Right renal cortex interstitium (tissue), 3 donors: ENCODE measurements around the gene RGL4. TPM values are rescaled to one million over a fixed set of nuclear protein-coding genes. Genes with fewer than 3 reads are reported as not detected.
"Not testable (repeated sequence)": the region's sequence is repeated elsewhere in the genome, so short reads cannot be mapped to it uniquely, and the experiment has no call there.

Experiments
- DNase-seq, 3 donors: peaks; one replicate each; pipeline ENCODE4 v3.0.0-alpha.2; 2013; ENCODE audit warnings: low read depth in 3 of 3, low spot score in 2 of 3
- polyA plus RNA-seq, 3 donors: library from polyadenylated mRNA; unstranded; fragments of 120-200 nt; gene quantifications; one replicate each; pipeline ENCODE4 v1.2.1, GENCODE V29; 2013; ENCODE audit not compliant: insufficient read length in 3 of 3

The RGL4 gene
- polyA plus RNA-seq, 3 donors = 1.8 to 3.1 (median 2.1) TPM

- no peak for DNase-seq
These were observed 30.0 kb downstream of the RGL4 start for GRCh38 chr22:23720855-23721254.

- DNase-seq = no peak
These were observed 31.3 kb downstream of the RGL4 start for GRCh38 chr22:23722160-23722559.

- no peak for DNase-seq
These were observed 31.9 kb downstream of the RGL4 start for GRCh38 chr22:23722724-23723123.

GRCh38 chr22:23728108-23728507 lies 37.3 kb downstream of the RGL4 start:
- not testable (repeated sequence) for DNase-seq

GRCh38 chr22:23737696-23738095 lies 46.9 kb downstream of the RGL4 start:
- DNase-seq = no peak

GRCh38 chr22:23742505-23743264 lies 51.9 kb downstream of the RGL4 start:
- DNase-seq = no peak

- no peak for DNase-seq
These were observed 52.5 kb downstream of the RGL4 start for GRCh38 chr22:23743303-23743705.

GRCh38 chr22:23744001-23744400 lies 53.2 kb downstream of the RGL4 start:
- no peak for DNase-seq

- no peak for DNase-seq
These were observed 53.7 kb downstream of the RGL4 start for GRCh38 chr22:23744485-23744884.

GRCh38 chr22:23745791-23746190 lies 55.0 kb downstream of the RGL4 start:
- no peak for DNase-seq

Other genes with a start within 250 kb of the RGL4 start
- gene IGLL1, start 110.7 kb upstream of the RGL4 start, polyA plus RNA-seq = 1 to 10 TPM in 1 of 3 donors, under 1 TPM in 2; 0.53 to 1.6 (median 0.98) TPM
- gene DRICH1, start 58.7 kb upstream of the RGL4 start, polyA plus RNA-seq = 1 to 10 TPM; 1.4 to 2.5 (median 1.7) TPM
- gene ZNF70, start 60.1 kb downstream of the RGL4 start, polyA plus RNA-seq = 1 to 10 TPM; 4.7 to 5.5 (median 5.0) TPM
- 1 to 10 TPM in 1 of 3 donors, under 1 TPM in 2; 0.35 to 1.1 (median 0.58) TPM for gene VPREB3, start 63.4 kb downstream of the RGL4 start, polyA plus RNA-seq
- gene C22orf15, start 72.0 kb downstream of the RGL4 start, polyA plus RNA-seq = 1 to 10 TPM; 2.2 to 2.5 (median 2.3) TPM
- 10 to 100 TPM; 57.4 to 75.6 (median 61.0) TPM for gene CHCHD10, start 77.0 kb downstream of the RGL4 start, polyA plus RNA-seq
- 10 to 100 TPM; 14.2 to 16.7 (median 14.8) TPM for gene MMP11, start 81.8 kb downstream of the RGL4 start, polyA plus RNA-seq
- 100 to 1,000 TPM; 205 to 225 (median 224) TPM for gene SMARCB1, start 96.0 kb downstream of the RGL4 start, polyA plus RNA-seq
- gene DERL3, start 148.0 kb downstream of the RGL4 start, polyA plus RNA-seq = 1 to 10 TPM; 2.1 to 4.1 (median 3.8) TPM
- 10 to 100 TPM; 20.1 to 22.5 (median 20.8) TPM for gene SLC2A11, start 166.9 kb downstream of the RGL4 start, polyA plus RNA-seq
- 100 to 1,000 TPM; 145 to 194 (median 161) TPM for gene MIF, start 203.4 kb downstream of the RGL4 start, polyA plus RNA-seq